Activated T-cell treated with anti-CD3 and anti-CD28 coated beads for 48 hours (primary cell): ENCODE data around the gene SSC5D.

Experiments used
- DNase-seq: peaks from one replicate; pipeline ENCODE4 v3.0.0-alpha.2; 2020; ENCODE audit warnings: low read depth

The SSC5D gene

GRCh38 chr19:55536951-55537740, 48.9 kb downstream of the SSC5D start, which contains the start of gene SBK2:
Gene SBK2, minus strand, starts transcription at chr19:55537133. Its CDS starts 839 bp downstream, at chr19:55536294.
- no peak for DNase-seq

GRCh38 chr19:55537741-55538111, 49.5 kb downstream of the SSC5D start:
- DNase-seq, result no peak

- DNase-seq, result no peak
Observed at GRCh38 chr19:55538132-55538531, 49.9 kb downstream of the SSC5D start.

GRCh38 chr19:55539090-55539984, 51.1 kb downstream of the SSC5D start:
- no peak for DNase-seq

- DNase-seq, result no peak
Observed at GRCh38 chr19:55540619-55541018, 52.4 kb downstream of the SSC5D start.

- no peak for DNase-seq
Observed at GRCh38 chr19:55541091-55541490, 52.9 kb downstream of the SSC5D start.

GRCh38 chr19:55542292-55542855, 54.1 kb downstream of the SSC5D start:
- no peak for DNase-seq

- no peak for DNase-seq
Observed at GRCh38 chr19:55543567-55543966, 55.3 kb downstream of the SSC5D start.

- DNase-seq, result no peak
Observed at GRCh38 chr19:55544014-55544413, 55.8 kb downstream of the SSC5D start.

- no peak for DNase-seq
Observed at GRCh38 chr19:55544776-55545439, 56.7 kb downstream of the SSC5D start.

- DNase-seq, result no peak
Observed at GRCh38 chr19:55545443-55545842, 57.2 kb downstream of the SSC5D start, which contains the start of gene SBK3. Gene SBK3, minus strand, starts transcription at chr19:55545543. Its CDS starts 0 bp downstream, at chr19:55545543.

- no peak for DNase-seq
Observed at GRCh38 chr19:55546011-55546410, 57.8 kb downstream of the SSC5D start.

GRCh38 chr19:55546822-55547614, 58.8 kb downstream of the SSC5D start:
- DNase-seq, result no peak

- no peak for DNase-seq
Observed at GRCh38 chr19:55549500-55550320, 61.5 kb downstream of the SSC5D start.

- DNase-seq, result no peak
Observed at GRCh38 chr19:55550321-55550650, 62.0 kb downstream of the SSC5D start.

- DNase-seq, result no peak
Observed at GRCh38 chr19:55552206-55552605, 64.0 kb downstream of the SSC5D start.

GRCh38 chr19:55552620-55553019, 64.4 kb downstream of the SSC5D start:
- no peak for DNase-seq

- no peak for DNase-seq
Observed at GRCh38 chr19:55553217-55554182, 65.3 kb downstream of the SSC5D start.

GRCh38 chr19:55554302-55554701, 66.1 kb downstream of the SSC5D start:
- DNase-seq, result no peak
